HG02588 (cell line): ENCODE results near the gene RYR3.

Source experiments
- ATAC-seq: cut with Tn5 transposase; IDR thresholded peaks from one replicate; pipeline ENCODE4 v1.9.1; 2021; ENCODE audit warnings: mild to moderate bottlenecking, moderate library complexity; ENCODE audit not compliant: unreplicated experiment

Gene RYR3

GRCh38 chr15:33500432-33501195 is 189.8 kb downstream of the RYR3 start:
- ATAC-seq, result no peak

- ATAC-seq, result no peak
These were observed 192.9 kb downstream of the RYR3 start for GRCh38 chr15:33503681-33504080.

GRCh38 chr15:33506781-33507296 is 196.1 kb downstream of the RYR3 start:
- no peak for ATAC-seq

DNA sequence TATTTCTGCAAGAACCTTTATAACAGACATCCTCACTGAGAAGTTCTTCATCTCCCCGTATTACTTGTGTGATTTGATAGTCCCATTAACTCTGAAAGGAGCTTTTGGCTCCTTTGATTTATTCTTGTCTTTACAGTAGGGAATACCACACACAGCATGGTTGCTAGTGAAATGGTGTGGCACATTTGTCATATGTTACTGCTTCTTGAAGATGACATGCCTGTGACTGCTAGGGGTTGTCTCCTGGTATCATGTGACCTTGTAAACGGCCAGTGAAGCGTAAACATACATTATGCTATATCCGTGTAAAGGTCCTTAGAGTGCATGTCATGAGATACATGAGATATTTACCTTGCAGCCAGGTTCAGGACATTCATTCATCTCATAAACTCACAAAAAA is 197.9 kb downstream of the RYR3 start:
- no peak for ATAC-seq

- no peak for ATAC-seq
These were observed 204.4 kb downstream of the RYR3 start for GRCh38 chr15:33515121-33515520.

GRCh38 chr15:33516563-33516962 is 205.8 kb downstream of the RYR3 start:
- no peak for ATAC-seq

- no peak for ATAC-seq
These were observed 207.2 kb downstream of the RYR3 start for GRCh38 chr15:33517944-33518343.

DNA sequence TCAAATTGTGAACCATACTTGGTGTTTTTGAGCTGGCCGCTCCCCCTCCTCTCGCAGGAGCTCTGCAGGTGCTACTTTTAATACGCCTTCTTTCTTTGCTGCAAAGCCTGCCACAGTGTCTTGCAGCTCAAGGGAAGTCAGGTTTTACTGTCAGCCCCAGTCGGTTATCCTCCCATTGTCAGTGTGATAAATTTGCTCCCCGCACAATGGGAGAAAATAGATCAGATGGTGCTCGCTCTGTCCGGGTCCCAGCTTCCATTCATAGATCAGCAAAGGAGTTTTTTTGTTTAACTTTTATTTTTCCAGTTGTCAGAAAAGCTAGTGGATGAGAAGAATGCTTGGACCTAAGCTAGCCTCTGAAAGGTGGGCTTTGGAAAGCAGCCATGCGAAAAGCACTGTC is 207.7 kb downstream of the RYR3 start:
- no peak for ATAC-seq

- ATAC-seq, result no peak
These were observed 213.5 kb downstream of the RYR3 start for GRCh38 chr15:33524274-33524673.

- no peak for ATAC-seq
These were observed 215.8 kb downstream of the RYR3 start for GRCh38 chr15:33526532-33526931.

DNA sequence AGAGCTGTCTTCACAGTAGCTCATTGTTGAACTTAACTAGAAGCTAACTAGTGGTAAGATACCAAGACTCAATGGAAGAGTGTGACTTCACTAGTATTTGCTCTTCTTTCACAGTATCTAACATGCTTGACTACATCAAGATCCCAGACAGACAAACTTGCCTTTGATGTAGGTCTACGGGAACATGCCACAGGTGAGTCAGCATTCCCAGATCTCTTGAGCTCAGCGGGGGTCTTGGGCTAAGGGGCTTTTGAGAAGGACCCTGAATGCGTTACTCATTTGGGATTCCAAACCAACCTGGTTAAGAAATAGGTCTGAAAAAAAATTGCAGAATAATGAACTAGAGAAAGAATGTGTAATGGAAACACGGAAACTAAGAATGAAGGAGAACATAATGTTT is 222.4 kb downstream of the RYR3 start:
- ATAC-seq, result no peak

DNA sequence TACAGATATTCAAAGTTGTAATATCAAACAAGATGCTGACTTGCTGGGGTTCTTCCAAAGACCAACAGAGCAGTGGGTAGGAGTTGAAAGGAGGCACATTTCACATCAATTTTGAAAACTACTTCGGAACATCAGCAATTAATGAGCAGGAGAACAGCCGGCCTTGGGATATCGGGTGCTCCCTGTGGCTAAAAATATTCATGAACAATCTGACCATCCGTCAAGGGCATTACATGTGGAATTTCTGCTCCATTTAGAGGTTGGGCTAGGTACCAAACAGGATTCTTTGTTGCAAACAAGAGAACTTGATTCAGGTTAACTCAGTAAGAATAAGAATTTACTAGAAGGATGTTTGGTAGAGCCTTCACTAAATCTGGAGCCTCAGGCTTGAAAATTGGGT is 223.9 kb downstream of the RYR3 start:
- ATAC-seq, result no peak

DNA sequence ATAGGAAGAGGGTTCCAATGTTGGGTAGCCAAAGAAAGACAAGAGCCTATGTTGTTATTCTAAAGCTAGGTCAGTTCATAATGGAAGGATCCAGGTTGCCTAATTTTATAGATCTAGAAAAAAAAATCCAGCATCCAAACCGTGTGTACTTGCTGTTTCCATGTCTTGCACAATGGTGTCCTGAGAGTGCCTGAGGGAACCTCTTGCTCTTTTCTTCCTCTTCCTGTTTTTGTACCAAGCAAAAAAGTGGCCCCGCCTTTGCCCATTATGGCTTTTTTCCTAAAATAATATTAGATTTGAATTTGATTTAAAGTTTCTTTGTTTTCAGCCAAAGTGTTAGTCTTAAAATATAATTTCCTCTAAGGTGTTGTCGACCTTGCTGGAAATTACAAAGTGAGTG is 224.4 kb downstream of the RYR3 start:
- no peak for ATAC-seq

GRCh38 chr15:33539825-33540573 is 229.2 kb downstream of the RYR3 start:
- ATAC-seq, result no peak

DNA sequence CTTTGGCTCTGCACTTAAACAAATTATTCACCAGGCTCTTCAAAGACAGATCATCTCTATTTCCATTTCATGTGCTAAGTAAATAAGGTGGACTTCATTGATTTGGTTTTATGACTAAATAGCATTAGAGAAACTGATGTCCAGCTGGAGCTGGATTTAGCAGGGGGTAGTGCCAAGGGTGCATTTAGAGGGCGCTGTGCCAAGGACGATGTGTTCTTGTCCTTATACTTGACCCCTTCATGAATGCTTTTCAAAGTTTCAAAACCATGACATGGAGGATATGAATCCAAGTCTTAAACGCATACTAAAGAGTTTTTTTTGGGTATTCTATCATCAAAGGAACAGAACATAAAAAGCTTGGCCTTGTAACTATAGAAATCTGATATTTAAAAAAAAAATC is 233.2 kb downstream of the RYR3 start:
- ATAC-seq, result no peak

DNA sequence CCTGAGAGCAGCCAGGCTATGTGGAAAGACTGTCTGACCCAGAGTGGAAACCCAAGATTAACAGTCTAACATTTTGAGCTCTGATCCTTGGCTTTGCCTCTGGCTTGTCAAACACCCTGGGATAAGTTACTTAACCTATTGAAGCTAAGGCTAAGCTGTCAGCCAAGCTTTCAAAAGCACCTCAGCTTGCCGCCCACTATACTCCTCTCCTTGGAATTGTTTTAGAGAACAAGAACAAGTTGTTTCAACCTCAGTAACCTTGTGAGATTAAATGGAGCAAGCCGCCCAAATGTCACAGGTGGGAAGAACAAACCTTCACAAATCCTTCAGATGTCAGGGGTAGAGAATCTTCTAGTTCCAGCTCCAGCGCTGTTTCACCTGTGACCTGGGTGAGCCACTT is 235.1 kb downstream of the RYR3 start:
- no peak for ATAC-seq

GRCh38 chr15:33547876-33548275 is 237.1 kb downstream of the RYR3 start:
- ATAC-seq, result no peak

DNA sequence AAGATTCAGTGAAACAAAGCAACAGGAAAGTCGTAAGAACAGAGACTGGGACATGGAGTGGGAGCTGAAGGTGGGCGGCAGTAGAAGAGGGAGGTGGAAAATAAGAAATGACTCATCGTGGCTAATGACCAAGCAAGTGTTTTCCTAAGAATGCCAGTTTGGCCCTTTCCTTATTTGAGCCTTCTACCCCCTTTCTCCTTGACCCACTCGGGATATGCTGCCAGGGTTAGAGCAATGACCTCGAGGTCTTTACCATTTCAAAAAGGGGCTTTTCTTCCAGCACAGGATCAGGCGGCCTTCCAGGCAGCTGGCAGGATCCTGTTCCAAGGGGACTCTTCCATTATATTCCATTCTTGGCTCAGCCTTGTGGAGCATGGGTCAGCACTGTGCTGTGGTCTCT is 241.1 kb downstream of the RYR3 start:
- no peak for ATAC-seq

GRCh38 chr15:33553157-33553556 is 242.4 kb downstream of the RYR3 start:
- ATAC-seq, result no peak

DNA sequence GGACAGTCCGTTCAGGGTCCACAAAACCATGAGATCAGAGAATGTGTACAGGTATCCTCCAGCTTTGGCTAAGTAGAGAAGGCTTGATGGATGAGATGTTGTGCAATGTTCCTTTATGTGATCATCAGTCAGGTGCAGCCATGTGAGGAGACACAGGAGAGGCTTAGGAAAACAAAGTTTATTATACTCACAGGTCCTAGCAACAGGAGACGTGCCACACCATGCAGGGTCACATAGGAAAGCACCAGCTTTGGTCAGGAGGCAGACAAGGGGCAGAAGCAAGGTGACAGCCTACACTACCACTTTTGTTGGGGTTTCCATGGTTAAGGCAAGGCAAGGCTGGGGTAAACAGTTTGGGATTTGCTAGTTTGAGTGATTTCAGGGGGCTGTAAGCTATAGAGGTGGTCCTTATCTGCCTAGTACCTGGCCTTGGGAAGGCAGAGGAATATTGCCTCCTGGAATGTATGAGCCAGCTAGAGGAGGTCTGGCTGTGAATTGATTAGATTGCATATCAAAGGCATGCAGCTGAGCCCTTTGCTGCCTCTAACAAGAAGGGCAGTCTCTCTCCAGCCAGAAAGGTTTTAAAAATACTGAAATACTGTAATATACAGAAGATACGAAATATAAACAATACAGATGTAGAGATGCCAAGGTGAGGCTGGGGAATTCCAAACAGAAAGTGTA is 248.6 kb downstream of the RYR3 start:
- no peak for ATAC-seq

DNA sequence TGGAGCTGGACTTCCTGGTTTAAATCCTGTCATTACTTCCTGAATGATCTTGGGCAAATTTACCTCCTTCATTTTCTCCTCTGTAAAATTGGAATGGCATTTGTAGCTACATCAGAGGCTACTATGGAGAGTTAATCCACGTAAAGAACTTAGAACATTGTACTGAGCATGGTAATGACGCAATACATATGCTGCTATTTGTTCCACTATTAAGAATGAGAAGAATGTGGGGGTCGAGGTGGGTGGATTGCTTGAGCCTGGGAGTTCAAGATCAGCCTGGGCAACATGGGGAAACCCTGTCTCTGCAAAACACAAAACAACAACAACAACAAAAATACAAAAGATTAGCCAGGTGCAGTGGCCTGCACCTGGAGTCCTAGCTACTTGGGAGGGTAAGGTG is 250.6 kb downstream of the RYR3 start:
- ATAC-seq, result no peak

GRCh38 chr15:33561967-33562366 is 251.2 kb downstream of the RYR3 start:
- no peak for ATAC-seq
